ENCODE data around the gene DPP10.

DNA sequence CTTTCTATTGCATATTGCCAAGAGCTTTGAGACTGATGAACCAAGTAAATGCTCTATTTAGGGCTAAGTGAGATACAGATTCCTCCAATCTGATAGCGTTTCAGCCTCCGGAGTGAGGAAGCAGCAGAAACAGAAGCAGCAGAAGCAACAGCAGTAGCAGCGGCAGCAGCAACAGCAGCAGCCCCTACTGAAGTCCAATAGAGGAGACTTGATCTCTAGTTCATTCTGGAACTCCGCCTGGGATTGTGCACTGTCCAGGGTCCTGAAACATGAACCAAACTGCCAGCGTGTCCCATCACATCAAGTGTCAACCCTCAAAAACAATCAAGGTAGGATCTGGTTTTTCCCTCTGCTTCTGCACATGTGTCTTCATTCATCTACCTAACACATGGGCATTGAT is at the start of gene DPP10:
- no peak for TF ChIP-seq SKIL (IDR thresholded peaks at IDR 0.05; ENCODE audit: low read depth, poor library complexity, severe bottlenecking)
- no peak for TF ChIP-seq TCF12 (IDR thresholded peaks at IDR 0.05; ENCODE audit: low read depth, low read length)
- TF ChIP-seq SP1 (IDR thresholded peaks at IDR 0.05; ENCODE audit: low read depth, low read length) = no peak

Data from GM12878 (cell line).